Gastrocnemius medialis (tissue), 4 donors: ENCODE data around the gene KLK5. TPM values are rescaled to one million over a fixed set of nuclear protein-coding genes. Genes with fewer than 3 reads are reported as not detected.
"Not testable (repeated sequence)": the region's sequence is repeated elsewhere in the genome, so short reads cannot be mapped to it uniquely, and the experiment has no call there.

ENCODE experiments used
- ATAC-seq, 2 donors: fragments of 150-250 bp; one replicate each; pipeline ENCODE4 v1.9.1; 2016
- DNase-seq, 2 donors: peaks; one replicate each; pipeline ENCODE4 v3.0.0-alpha.2; 2019
- H3K27ac ChIP-seq, 4 donors: fragments of 200-600 bp; sonication (generic); 1 replicate in 1 of 4; 2 replicates in 3 of 4; pipeline ENCODE4 v1.5.1; 2016 to 2018; ENCODE audit warnings: mild to moderate bottlenecking in 2 of 4, moderate library complexity in 1 of 4
- H3K27me3 ChIP-seq, 3 donors: fragments of 200-600 bp; sonication (generic) in 2 of 3; 1 replicate in 1 of 3; 2 replicates in 2 of 3; pipeline versions ENCODE4 v1.5.1 to v1.6.0; 2016 to 2019; ENCODE audit warnings: mild to moderate bottlenecking in 1 of 3, moderate library complexity in 1 of 3
- H3K36me3 ChIP-seq, 2 donors: fragments of 200-600 bp; sonication (generic) in 1 of 2; one replicate each; pipeline ENCODE4 v1.5.1; 2017 to 2018
- H3K4me1 ChIP-seq, 2 donors: fragments of 200-600 bp; sonication (generic) in 1 of 2; one replicate each; pipeline ENCODE4 v1.5.1; 2016 to 2017; ENCODE audit warnings: mild to moderate bottlenecking in 2 of 2
- H3K4me3 ChIP-seq, 4 donors: fragments of 200-600 bp; sonication (generic) in 3 of 4; 1 replicate in 1 of 4; 2 replicates in 3 of 4; pipeline ENCODE4 v1.5.1; 2016 to 2019; ENCODE audit warnings: mild to moderate bottlenecking in 2 of 4
- H3K9me3 ChIP-seq, 3 donors: fragments of 200-600 bp; sonication (generic) in 2 of 3; 1 replicate in 1 of 3; 2 replicates in 2 of 3; pipeline ENCODE4 v1.5.1; 2016 to 2019
- CTCF ChIP-seq, 5 experiments: fragments of 450-650 bp in 3 of 5; fragments of 200-600 bp in 2 of 5; sonication (generic) in 2 of 5; IDR thresholded peaks in 4 of 5; conservative IDR thresholded peaks in 1 of 5; 1 replicate in 4 of 5; 2 replicates in 1 of 5; pipeline ENCODE4 v1.5.1; 2016 to 2019; ENCODE audit warnings: antibody characterized with exemption in 5 of 5, mild to moderate bottlenecking in 3 of 5, moderate library complexity in 3 of 5
- POLR2A ChIP-seq, 2 donors: fragments of 450-650 bp; IDR thresholded peaks; one replicate each; pipeline ENCODE4 v1.6.1; 2017; ENCODE audit warnings: antibody characterized with exemption in 2 of 2, mild to moderate bottlenecking in 2 of 2, moderate library complexity in 2 of 2
- in situ Hi-C, 4 donors: fragments of 200-750 bp; cut with MboI; loops; one replicate each; pipeline versions ENCODE4 v1.15.0 to v1.8.0; 2017; ENCODE audit warnings: low sequenced_read_pairs in 4 of 4
- intact Hi-C: fragments of 100-400 bp; cut with DNase I; formaldehyde crosslinking; loops from one replicate; pipeline ENCODE4 v1.15.1; 2023; ENCODE audit warnings: low total_unique reads
- total RNA-seq, 4 donors: library from RNA; depleted of rRNA; stranded (reverse); fragments of >200 nt; gene quantifications; one replicate each; pipeline versions ENCODE4 v1.1.0 to v1.2.3, GENCODE V29; 2016

Gene KLK5
- total RNA-seq, 4 donors from 2014 or later, result not detected

- no peaks in the 10 kb centered on the region for H3K9me3 ChIP-seq
- DNase-seq, result no peak
- intact Hi-C loops, result no loop called here
- no peaks in the 10 kb centered on the region for H3K4me1 ChIP-seq
- in situ Hi-C loops, result no loop called here
- H3K27ac ChIP-seq, result no peak overlapping the region
- TF ChIP-seq CTCF (IDR thresholded peaks at IDR 0.05 in 4 of 5, conservative IDR thresholded peaks at IDR 0.05 in 1 of 5) (no peak), POLR2A (IDR thresholded peaks at IDR 0.05) (no peak)
- no peak overlapping the region for H3K4me3 ChIP-seq
- H3K36me3 ChIP-seq, result no peaks in the 10 kb centered on the region
- peaks cover 3 to 15% (median 5%) of the 10 kb centered on the region in 3 donors for H3K27me3 ChIP-seq
- ATAC-seq, result no peak
These were observed 45.8 kb upstream of the KLK5 start for GRCh38 chr19:50998686-50999085.

GRCh38 chr19:50998061-50998460 is 45.2 kb upstream of the KLK5 start:
- no peak for TF ChIP-seq POLR2A (IDR thresholded peaks at IDR 0.05)
- TF ChIP-seq CTCF (IDR thresholded peaks at IDR 0.05 in 4 of 5, conservative IDR thresholded peaks at IDR 0.05 in 1 of 5), result no peak
- in situ Hi-C loops, result no loop called here
- H3K27ac ChIP-seq, result no peak overlapping the region
- H3K4me1 ChIP-seq, result no peaks in the 10 kb centered on the region
- no peaks in the 10 kb centered on the region for H3K36me3 ChIP-seq
- no peaks in the 10 kb centered on the region for H3K9me3 ChIP-seq
- no peak overlapping the region for H3K4me3 ChIP-seq
- no peak for DNase-seq
- intact Hi-C loops, result no loop called here
- no peak for ATAC-seq
- peaks cover 3 to 15% (median 5%) of the 10 kb centered on the region in 3 donors for H3K27me3 ChIP-seq

GRCh38 chr19:50994129-50994528 is 41.3 kb upstream of the KLK5 start:
- no peaks in the 10 kb centered on the region for H3K27me3 ChIP-seq
- intact Hi-C loops, result no loop called here

DNA sequence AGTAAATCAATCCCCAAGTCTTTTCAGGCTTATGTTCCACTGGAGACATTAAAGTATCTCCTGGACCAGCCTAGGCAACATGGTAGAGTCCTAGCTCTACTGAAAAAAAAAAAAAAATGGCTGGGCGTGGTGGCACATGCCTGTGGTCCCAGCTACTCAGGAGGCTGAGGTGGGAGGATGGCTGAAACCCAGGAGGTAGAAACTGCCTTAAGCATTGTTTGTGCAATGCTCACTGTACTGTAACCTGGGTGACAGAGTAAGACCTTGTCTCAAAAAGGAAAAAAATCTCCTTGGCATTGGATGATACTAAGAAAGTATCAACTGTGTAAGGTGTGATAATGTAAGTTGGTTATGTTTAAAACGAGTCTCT is 39.8 kb upstream of the KLK5 start:
- ATAC-seq, result no peak
- no peaks in the 10 kb centered on the region for H3K27me3 ChIP-seq
- TF ChIP-seq CTCF (IDR thresholded peaks at IDR 0.05 in 4 of 5, conservative IDR thresholded peaks at IDR 0.05 in 1 of 5) (no peak), POLR2A (IDR thresholded peaks at IDR 0.05) (no peak)
- no peaks in the 10 kb centered on the region for H3K36me3 ChIP-seq
- no peak overlapping the region for H3K27ac ChIP-seq
- intact Hi-C loops (no loop called here), in situ Hi-C loops (no loop called here)
- H3K9me3 ChIP-seq, result no peaks in the 10 kb centered on the region
- H3K4me1 ChIP-seq, result no peaks in the 10 kb centered on the region
- DNase-seq, result no peak
- H3K4me3 ChIP-seq, result no peak overlapping the region

More at GRCh38 chr19:50994129-50994528, 41.3 kb upstream of the KLK5 start:
- no peak for ATAC-seq
- H3K4me1 ChIP-seq, result no peaks in the 10 kb centered on the region
- no peak overlapping the region for H3K4me3 ChIP-seq
- H3K27ac ChIP-seq, result no peak overlapping the region
- TF ChIP-seq CTCF (IDR thresholded peaks at IDR 0.05 in 4 of 5, conservative IDR thresholded peaks at IDR 0.05 in 1 of 5) (no peak), POLR2A (IDR thresholded peaks at IDR 0.05) (no peak)
- no peak for DNase-seq
- in situ Hi-C loops, result no loop called here
- H3K9me3 ChIP-seq, result no peaks in the 10 kb centered on the region
- no peaks in the 10 kb centered on the region for H3K36me3 ChIP-seq

GRCh38 chr19:50984416-50984815 is 31.6 kb upstream of the KLK5 start:
- H3K4me3 ChIP-seq, in situ Hi-C loops, H3K9me3 ChIP-seq, H3K36me3 ChIP-seq, H3K4me1 ChIP-seq, H3K27ac ChIP-seq, DNase-seq, H3K27me3 ChIP-seq, ATAC-seq, intact Hi-C loops: not testable (repeated sequence)
